Upper lobe of left lung (tissue), 4 donors: ENCODE data around the gene CPAMD8.

ENCODE experiments used
- POLR2AphosphoS5 ChIP-seq, 2 donors: sonication (generic); formaldehyde crosslinking; IDR thresholded peaks; one replicate each; pipeline ENCODE4 v1.5.1; 2017; ENCODE audit warnings: antibody characterized with exemption in 2 of 2
- TF ChIP-seq, protein P1 (sequence below), 6 experiments: fragments of 450-650 bp in 4 of 6; fragments of 200-600 bp in 2 of 6; sonication (generic) in 2 of 6; IDR thresholded peaks; one replicate each; pipeline ENCODE4 v1.5.1; 2016 to 2019; ENCODE audit warnings: antibody characterized with exemption in 6 of 6

DNA sequence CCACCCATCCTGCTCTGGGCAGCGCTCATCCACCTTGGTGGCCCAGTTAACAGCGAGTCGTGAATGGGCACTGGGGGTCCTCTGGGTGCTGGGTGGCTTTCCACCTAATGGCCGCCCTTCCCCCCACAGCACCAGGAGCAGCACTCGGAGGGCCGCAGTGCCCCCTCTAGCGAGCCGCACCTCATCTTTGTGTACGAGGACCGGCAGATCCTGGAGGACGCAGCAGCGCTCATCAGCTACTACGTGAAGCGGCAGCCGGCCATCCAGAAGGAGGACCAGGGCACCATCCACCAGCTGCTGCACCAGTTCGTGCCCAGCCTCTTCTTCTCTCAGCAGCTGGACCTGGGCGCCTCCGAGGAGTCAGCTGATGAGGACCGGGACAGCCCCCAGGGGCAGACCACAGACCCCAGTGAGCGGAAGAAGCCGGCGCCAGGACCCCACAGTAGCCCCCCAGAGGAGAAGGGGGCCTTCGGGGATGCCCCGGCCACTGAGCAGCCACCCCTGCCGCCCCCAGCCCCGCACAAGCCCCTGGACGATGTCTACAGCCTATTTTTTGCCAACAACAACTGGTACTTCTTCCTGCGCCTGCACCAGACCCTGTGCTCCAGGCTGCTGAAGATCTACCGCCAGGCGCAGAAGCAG, 157.2 kb downstream of the CPAMD8 start:
- no peak for TF ChIP-seq POLR2AphosphoS5 (IDR thresholded peaks at IDR 0.05)
- TF ChIP-seq, protein P1, sequence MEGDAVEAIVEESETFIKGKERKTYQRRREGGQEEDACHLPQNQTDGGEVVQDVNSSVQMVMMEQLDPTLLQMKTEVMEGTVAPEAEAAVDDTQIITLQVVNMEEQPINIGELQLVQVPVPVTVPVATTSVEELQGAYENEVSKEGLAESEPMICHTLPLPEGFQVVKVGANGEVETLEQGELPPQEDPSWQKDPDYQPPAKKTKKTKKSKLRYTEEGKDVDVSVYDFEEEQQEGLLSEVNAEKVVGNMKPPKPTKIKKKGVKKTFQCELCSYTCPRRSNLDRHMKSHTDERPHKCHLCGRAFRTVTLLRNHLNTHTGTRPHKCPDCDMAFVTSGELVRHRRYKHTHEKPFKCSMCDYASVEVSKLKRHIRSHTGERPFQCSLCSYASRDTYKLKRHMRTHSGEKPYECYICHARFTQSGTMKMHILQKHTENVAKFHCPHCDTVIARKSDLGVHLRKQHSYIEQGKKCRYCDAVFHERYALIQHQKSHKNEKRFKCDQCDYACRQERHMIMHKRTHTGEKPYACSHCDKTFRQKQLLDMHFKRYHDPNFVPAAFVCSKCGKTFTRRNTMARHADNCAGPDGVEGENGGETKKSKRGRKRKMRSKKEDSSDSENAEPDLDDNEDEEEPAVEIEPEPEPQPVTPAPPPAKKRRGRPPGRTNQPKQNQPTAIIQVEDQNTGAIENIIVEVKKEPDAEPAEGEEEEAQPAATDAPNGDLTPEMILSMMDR (IDR thresholded peaks at IDR 0.05): no peak
